ENCODE data around the gene MAP3K5.
A peak's percentile ranks its signal among the peaks of the same experiment; 100 is the strongest.
"Not testable (repeated sequence)": the region's sequence is repeated elsewhere in the genome, so short reads cannot be mapped to it uniquely, and the experiment has no call there.

MAP3K5 gene, protein sequence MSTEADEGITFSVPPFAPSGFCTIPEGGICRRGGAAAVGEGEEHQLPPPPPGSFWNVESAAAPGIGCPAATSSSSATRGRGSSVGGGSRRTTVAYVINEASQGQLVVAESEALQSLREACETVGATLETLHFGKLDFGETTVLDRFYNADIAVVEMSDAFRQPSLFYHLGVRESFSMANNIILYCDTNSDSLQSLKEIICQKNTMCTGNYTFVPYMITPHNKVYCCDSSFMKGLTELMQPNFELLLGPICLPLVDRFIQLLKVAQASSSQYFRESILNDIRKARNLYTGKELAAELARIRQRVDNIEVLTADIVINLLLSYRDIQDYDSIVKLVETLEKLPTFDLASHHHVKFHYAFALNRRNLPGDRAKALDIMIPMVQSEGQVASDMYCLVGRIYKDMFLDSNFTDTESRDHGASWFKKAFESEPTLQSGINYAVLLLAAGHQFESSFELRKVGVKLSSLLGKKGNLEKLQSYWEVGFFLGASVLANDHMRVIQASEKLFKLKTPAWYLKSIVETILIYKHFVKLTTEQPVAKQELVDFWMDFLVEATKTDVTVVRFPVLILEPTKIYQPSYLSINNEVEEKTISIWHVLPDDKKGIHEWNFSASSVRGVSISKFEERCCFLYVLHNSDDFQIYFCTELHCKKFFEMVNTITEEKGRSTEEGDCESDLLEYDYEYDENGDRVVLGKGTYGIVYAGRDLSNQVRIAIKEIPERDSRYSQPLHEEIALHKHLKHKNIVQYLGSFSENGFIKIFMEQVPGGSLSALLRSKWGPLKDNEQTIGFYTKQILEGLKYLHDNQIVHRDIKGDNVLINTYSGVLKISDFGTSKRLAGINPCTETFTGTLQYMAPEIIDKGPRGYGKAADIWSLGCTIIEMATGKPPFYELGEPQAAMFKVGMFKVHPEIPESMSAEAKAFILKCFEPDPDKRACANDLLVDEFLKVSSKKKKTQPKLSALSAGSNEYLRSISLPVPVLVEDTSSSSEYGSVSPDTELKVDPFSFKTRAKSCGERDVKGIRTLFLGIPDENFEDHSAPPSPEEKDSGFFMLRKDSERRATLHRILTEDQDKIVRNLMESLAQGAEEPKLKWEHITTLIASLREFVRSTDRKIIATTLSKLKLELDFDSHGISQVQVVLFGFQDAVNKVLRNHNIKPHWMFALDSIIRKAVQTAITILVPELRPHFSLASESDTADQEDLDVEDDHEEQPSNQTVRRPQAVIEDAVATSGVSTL (N-terminal part only)

DNA sequence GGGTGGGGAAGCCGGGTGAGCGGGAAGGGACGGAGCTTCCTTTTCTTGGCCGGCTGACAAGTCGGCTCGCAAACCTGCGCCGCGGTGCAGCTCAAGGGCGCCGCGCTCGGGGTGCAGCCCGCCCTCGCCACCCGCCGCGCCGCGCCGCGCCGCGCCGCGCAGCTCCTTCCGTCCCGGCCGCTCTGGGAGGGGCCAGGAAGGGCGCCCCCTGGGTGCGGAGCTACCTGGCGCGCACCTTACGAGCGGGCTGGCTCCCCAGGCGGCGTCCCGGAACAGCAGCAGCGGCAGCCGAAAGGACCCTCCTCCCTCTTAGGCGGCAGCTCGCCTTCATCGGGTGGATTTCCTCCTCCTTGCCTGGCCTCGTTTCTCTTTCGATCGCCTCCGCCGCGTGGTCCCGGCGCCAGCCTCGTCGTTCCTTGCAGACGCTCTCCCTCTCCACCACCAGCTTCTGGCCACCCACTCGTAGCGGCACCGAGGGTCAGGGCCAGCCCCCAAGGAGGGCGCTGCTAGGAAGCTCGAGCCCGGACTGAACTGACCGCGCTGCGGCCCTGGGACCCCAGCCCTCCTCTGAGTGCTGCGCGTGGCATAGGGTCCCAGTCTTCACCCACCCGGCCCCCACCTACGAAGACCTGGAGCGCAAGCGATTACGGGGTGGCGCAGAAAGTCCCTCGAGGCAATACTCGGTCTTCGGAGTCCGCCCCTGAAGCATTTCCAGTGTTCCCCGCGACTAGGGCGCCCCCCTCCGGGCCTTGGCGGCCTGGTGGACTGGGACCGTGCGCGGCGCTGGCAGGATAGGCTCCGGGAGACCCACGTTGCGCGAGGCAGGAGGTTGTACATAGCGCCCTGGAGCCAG, at the start of gene MAP3K5:
Gene MAP3K5, minus strand, starts transcription at position 68 of the 853 bp plus-strand sequence. CDS start 320 bp downstream, outside the sequence.
- no peak for DNase-seq

DNA sequence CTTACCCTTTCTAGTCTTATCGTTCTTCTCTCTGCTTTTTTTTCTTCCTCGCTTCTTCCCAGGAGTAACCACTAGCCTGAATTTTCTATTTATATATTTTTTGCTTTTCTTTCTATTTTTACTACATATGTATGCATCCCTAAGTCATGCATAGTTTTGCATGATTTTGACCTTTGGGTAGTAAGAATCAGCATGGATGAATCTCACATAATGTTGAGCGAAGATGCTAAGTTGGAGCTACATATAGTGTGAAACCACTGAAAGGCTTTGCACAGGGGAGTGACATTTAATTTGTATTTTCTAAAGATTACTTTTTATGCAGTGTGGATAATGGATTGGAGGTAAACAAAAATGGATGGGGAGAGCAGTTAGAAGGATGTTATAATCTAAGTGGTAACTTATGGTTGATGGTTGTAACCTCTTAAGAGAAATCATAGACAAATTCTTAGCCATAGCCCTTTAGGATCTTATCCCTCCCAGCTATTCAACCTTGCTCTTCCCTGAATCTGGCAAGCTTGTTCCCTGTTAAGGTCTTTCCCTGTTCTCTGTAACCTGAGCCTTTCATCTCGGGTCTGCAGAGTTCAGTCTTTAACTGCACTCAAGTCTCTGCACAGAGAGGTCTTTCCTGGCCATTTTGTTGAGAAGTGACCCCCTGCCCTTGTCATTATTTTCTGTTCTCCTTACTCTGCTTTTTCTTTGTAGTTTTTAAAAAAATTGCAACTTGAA, 48.2 kb upstream of the MAP3K5 start:
- DNase-seq, result no peak

DNA sequence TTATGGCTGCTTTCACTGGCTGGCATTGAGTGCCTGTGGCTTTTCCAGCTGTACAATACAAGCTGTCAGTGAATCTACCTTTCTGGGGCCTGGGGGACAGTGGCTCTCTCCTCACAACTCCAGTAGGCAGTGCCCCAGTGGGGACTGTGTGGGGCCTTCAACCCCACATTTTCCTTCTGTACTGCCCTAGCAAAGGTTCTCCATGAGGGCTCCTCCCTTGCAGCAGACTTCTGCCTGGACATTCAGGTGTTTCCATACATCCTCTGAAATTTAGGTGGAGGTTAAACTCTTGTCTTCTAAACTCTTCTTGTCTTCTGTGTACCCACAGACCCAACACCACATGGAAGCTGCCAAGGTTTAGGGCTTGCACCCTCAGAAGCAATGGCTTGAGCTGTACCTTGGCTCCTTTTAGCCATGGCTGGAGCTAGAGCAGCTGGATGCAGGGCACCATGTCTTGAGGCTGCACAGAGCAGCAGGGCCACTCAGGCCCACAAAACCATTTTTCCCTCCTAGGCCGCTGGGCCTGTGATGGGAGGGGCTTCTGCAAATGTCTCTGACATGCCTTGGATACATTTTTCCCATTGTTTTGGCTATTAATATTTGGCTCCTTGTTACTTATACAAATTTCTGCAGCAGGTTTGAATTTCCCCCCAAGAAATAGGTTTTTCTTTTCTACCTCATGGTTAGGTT, 39.7 kb upstream of the MAP3K5 start:
- DNase-seq, result no peak

DNA sequence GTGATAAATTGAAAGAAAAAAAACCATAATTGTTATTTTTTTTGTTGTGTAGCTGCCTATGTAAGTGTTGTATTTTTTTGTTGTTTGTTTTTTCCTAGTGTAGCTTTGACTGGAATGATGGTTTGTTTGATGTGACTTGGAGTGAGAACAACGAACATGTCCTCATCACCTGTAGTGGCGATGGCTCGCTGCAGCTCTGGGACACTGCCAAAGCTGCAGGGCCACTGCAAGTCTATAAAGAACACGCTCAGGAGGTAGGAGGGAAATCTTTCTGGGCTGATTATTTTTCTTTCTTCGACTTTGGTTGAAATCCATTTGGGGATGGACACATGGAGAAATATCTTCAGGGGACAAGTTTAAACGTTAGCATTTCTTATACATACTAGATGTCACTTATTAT, 33.9 kb upstream of the MAP3K5 start:
- DNase-seq, result no peak

DNA sequence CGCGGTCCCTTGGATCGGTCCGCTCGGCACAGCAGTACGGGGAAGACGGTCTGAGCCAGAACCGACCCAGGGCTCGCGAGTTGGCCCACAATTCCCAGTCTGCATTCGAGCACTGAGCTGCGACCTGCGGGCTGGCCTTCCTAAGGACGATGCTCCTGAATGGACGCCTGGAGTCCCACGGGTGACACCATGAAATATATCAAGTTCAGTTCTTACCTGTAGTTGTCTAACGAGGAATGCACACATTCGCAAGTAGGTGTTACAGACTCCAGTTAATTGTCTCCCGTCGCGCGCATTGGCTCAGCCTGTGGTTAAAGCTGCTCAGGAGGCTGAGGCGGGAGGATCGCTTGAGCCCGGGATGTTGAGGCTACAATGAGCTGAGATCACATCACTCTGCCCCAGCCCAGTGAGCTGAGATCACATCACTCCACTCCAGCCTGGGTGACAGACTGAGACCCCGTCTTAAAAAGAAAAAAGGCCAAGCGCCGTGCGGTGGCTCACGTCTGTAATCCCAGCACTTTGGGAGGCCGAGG, 30.9 kb upstream of the MAP3K5 start:
- no peak for DNase-seq

DNA sequence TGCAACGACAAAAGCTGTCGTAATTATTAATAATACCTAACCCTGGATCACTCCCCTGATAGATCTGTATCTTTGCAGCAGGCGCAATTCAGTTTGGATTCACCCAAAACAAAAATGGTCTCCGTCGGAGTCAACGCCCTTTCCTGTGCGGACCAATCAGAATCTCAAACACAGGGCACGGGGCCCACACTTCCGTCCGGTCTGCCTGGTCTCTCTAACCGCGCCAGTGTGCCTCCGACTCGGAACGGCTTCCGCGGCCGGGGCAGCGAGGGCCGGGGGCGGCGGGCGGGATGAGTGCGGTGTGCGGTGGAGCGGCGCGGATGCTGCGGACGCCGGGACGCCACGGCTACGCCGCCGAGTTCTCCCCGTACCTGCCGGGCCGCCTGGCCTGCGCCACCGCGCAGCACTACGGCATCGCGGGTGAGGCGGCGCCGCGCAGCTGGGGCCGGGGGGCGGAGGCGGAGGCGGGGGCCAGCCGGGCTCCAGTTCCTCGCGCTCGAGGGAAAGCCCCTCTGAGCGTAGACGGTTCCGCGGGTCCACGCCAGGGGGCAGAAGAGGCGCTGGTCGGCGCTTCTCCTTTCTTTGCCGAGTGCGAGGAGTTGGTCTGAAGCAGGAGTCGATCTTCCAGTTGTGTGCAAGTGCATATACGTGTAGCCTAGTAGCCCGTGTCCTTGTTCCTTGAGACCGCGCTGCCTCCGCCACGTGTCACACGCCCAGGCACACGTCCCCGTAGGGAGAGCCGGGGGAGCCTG, 30.3 kb upstream of the MAP3K5 start, which contains the start of gene PEX7:
Gene PEX7, plus strand, starts transcription at position 217 of the 752 bp plus-strand sequence. Its CDS starts 74 bp downstream, at position 291.
- DNase-seq, result peak; percentile 40

DNA sequence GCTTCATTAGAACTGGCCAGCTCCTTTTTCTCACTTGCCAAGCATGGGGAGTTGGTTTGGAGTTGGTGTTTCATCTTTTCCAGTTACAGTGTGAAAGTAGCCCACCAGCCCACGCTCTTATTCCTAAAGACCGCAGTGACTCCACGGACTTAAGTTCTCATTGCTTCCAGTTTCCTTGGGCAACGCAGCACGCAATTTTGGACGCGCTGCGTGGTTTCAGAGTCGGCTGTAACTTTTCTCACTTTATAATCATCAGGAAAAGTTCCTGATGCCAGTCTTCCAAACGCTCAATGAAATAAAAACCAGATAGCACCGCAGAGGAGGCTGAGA, 29.7 kb upstream of the MAP3K5 start:
- DNase-seq, result no peak

DNA sequence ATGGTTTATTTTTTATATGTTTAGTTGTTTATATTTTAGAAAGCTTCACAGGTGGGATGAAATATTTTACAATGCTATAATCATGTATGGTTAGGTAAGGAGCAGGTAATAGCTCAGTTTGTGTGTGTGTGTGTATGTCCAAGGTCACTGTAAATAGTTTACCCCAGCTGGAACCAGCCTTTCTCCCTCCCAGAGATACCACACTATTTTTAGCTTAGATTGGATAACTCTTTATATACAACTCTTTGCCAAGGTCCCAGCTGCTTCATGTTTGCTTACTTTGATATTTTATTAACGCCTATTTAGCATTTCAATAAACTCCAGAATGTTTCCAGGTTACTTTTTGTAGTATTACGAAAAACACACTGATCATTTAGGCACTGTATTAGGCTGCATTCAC, 28.3 kb upstream of the MAP3K5 start:
- DNase-seq, result no peak

DNA sequence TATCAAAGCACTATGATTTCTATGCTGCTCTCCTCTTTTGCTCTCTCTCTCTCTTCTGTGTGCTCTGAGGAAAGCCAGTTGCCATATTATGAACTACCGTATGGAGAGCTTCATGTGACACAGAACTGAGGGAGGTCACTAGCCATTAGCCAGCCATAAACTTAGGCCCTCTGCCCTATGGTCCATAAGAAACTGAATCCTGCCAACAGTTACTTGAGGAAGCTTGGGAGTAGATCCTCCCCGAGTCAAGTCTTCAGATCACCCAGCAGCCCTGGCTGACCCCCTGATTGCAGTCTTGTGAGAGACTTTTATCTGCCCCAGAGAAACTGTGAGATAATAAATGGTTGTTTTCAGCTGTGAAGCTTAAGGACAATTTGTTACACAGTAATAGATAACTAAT, 24.4 kb upstream of the MAP3K5 start:
- DNase-seq, result no peak

DNA sequence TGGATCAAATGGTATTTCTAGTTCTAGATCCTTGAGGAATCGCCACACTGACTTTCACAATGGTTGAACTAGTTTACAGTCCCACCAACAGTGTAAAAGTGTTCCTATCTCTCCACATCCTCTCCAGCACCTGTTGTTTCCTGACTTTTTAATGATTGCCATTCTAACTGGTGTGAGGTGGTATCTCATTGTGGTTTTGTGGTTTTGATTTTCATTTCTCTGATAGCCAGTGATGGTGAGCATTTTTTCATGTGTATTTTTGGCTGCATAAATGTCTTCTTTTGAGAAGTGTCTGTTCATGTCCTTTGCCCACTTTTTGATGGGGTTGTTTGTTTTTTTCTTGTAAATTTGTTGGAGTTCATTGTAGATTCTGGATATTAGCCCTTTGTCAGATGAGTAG, 23.3 kb upstream of the MAP3K5 start:
- DNase-seq, result not testable (repeated sequence)

DNA sequence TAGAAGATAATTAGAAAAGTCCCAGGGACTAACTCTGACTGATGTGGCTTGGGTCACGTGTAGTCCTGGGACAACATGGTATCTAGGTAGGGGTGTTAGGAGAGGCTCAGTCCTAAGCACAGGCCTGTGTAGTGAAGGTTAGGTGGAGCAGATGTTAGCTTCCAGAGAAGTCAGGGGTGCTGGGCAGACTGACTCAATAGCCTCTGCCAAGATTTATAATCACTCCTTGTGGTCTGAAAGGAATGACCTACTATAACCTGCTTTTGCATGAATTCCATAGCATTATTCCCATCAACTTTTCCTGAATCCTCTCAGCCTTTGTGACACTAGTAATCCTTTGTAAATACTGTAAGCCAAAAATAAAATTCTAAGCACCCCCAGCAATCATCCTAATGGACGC, 19.9 kb upstream of the MAP3K5 start:
- DNase-seq, result no peak

DNA sequence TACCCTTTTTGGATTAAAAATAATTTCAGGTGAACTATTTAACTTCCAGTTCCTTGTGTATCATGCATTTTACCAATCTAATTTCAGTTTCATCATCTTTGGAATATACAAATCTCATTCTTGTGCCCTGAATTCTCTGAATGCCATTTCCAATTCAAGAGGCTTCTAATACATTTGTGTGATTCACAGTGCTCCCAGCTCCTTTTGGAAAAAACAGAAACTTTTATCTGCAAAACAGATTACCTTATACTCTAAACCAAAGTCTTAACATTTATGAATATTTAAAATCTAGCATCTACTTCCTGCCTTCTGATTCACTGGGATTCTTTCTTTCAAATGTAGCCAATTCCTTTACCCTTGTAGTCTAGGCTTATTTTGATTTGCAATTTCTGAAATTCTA, 19.0 kb upstream of the MAP3K5 start:
- no peak for DNase-seq

DNA sequence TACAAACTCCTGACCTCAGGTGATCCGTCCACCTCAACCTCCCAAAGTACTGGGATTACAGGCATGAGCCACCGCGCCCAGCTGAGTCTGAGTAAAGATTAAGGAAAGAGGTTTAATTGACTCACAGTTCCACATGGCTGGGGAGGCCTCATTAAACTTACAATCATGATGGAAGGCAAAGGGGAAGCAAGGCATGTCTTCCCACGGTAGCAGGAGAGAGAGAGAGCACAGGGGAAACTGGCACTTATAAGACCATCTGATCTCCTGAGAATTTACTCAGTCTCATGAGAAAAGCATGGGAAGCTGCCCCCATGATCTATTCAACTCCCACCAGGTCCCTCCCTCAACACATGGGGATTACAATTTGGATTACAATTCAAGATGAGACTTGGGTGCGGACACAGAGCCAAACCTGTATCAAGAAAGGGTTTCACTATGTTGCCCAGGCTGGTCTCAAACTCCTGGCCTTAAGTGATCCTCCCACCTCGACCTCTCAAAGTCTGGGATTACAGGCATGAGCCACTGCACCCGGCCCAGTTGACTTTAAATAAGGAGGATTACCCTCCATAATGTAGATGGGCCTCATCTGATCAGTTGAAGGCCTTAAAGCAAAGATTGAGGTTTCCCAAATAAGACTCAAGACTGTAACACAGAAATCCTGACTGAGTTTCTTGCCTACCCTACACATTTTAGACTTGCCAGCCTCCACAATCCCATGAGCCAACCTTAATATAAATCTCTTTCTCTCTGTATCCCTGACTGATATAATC, 17.0 kb upstream of the MAP3K5 start:
- no peak for DNase-seq

DNA sequence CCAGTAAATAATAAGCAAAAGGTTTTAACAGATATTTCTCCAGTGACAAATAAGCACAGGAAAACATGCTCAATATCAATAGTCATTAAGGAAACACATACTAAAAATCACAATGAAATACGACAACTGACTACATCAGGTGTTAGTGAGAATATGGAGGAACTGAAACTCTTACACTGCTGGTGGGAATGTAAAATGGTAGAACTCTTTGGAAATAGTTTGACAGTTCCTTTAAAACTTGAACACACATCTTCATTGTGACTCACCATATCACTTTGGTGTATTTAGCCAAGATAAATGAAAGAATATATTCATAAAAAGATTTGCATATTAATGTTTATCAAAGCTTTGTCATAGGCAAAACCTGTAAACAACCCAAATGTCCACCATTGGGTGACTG, 11.3 kb upstream of the MAP3K5 start:
- no peak for DNase-seq

DNA sequence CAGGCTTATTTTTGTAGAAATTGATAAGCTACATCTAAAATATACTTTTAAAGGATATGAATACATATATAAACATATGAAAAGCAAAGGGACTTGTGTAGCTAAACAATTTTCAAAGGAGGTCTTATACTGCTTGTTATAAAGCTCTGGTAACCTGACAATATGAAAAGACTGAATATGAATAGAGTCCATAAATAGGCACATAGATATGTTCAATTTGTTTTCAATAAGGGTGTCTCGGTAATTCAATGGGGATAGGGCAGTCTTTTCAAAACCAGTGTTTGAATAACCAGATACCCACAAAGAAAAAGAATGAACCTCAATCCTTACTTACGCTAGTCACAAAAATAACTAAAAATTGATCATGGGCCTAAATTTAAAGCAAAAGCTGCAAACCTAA, 9.3 kb upstream of the MAP3K5 start:
- no peak for DNase-seq

DNA sequence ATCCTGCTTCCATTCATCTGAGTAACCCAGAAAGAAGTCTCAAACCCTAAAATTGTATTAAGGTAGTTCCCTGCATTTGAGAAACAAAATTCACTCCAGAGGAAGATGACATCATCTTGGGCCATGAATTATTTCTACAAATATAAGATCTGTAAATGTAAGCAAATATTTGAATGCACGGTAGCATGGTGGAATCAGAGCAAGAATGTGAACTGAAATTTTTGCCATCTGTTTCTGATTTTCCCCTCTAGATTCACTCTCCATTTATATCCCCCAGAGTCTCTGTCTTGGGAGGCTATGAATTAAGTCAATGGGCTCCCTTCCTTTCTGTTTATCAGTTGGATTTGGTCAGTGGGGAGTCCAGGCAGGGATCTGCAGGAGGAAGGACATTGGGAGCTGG, 5.8 kb upstream of the MAP3K5 start:
- DNase-seq, result no peak

DNA sequence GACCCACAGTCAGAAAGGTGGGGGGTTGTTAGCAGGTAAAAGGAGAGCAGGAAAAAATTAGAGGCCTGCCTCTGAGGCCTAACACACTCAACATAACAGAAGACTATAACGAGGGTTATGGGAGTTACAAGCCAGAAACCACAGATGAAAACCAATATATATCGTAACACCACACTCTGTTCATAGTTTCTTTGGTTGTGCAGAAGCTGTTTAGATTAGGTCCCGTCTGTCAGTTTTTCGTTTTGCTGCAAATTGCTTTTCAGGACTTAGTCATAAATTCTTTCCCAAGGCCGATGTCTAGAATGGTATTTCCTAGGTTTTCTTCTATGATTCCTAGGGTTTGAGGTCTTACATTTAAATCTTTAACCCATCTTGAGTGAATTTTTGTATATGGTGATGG, 3.7 kb upstream of the MAP3K5 start:
- DNase-seq, result no peak

DNA sequence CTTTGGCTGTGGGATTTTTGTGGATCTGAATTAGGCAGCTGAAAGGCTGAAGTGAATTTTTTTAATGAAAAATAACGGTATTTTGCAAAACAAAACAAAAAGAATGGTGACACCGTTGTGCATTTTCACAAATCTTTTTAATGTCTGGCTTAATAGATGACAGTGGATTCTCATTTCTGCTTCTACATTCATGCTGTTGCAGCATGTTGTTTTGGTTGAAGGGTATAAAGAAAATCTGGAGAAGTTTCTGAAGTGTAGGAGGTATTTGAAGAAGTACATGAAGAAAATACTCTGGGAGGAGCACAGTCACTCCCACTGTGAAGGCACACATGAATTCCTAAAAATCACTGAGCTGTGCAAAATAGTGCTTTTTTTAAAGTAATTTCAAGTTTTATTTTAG, 3.1 kb upstream of the MAP3K5 start:
- no peak for DNase-seq

DNA sequence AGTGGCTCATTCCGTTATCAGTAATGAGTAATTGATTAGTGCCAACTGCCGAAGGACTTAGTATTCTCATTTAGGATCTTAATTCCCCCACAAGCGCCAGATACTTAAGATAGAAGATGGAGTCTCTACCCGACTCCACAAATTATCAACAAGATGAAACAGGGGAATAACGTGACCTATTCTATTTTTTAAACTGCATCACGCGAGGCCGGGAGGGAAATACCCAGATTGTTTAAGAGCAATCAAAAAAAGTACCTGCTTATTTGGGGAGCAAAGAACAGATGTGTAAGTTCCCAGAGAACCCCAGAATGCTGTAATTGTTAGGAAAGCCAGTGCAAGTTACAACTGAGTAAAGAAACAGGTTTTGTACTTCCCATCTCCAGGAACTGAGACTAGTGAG, 1.1 kb upstream of the MAP3K5 start:
- no peak for DNase-seq
